LNCAP (cell line): Measurements from ENCODE around the gene PRSS8.

ENCODE experiments used
- TF ChIP-seq, protein P1 (sequence below): fragments of 450-650 bp; IDR thresholded peaks from 2 replicates; pipeline ENCODE4 v1.5.1; 2017; ENCODE audit warnings: mild to moderate bottlenecking

The PRSS8 gene

DNA sequence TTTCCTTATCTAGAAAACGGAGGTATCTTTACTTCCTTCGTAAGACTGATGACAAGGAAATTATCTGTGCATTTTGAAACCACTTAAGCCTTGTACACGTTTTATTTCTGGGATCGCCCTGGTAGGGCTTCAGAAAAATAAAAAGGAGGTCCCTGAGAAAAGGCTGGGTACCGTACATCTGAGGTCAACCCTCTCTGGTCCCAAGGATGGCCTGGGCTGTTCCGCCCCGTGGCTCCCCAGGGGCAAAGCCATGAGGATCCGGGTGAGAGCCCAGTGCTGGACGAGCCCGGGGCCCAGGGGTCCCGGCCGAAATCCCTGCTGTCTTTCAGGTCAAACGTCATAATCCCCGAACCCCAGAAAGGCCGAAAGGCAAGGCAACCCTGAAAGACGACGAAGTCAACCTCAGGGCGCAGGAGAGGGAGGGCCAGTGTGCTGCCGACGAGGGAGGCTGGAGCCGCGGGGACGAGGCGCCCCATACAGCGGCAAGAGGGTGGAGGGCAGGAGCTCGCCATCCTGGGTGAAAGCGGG lies 43.8 kb upstream of the PRSS8 start:
- TF ChIP-seq, protein P1, sequence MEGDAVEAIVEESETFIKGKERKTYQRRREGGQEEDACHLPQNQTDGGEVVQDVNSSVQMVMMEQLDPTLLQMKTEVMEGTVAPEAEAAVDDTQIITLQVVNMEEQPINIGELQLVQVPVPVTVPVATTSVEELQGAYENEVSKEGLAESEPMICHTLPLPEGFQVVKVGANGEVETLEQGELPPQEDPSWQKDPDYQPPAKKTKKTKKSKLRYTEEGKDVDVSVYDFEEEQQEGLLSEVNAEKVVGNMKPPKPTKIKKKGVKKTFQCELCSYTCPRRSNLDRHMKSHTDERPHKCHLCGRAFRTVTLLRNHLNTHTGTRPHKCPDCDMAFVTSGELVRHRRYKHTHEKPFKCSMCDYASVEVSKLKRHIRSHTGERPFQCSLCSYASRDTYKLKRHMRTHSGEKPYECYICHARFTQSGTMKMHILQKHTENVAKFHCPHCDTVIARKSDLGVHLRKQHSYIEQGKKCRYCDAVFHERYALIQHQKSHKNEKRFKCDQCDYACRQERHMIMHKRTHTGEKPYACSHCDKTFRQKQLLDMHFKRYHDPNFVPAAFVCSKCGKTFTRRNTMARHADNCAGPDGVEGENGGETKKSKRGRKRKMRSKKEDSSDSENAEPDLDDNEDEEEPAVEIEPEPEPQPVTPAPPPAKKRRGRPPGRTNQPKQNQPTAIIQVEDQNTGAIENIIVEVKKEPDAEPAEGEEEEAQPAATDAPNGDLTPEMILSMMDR, result no peak

DNA sequence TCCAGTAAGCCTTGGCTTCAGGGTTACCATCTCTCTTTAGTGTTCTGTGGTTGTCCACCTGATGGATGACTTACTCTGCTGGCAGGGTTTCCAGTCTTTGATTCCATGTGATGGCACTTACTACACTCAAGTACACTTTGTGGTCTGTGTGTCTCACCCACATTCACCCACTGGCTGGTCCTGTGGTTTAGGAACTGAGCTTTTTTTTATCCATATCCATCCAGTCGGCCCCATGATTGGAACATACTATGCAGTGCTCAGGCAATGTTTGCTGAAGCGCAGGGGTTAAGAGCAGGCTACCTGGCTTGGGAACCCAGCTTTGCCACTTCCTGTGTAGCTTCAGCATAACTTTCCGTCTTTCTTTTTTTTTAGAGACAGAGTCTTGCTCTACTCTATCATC lies 41.6 kb upstream of the PRSS8 start:
- TF ChIP-seq, protein P1, result no peak

DNA sequence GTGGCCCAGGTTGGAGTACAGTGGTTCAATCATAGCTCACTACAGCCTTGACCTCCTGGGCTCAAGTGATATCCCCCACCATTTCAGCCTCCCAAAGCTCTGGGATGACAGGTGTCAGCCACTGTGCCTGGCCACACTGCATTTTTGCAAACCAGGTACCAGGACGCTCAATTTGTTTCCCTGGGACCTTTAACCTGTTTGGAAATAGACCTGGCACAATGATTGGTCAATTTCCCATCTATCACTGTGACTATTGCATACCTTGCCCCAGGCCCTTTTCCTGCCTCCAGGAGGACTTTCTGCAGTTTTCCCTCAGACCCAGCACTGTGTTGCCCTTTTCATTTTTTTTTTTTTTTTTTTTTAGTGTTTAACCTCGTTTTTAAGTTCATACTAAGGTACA lies 33.3 kb upstream of the PRSS8 start:
- TF ChIP-seq, protein P1, result no peak

DNA sequence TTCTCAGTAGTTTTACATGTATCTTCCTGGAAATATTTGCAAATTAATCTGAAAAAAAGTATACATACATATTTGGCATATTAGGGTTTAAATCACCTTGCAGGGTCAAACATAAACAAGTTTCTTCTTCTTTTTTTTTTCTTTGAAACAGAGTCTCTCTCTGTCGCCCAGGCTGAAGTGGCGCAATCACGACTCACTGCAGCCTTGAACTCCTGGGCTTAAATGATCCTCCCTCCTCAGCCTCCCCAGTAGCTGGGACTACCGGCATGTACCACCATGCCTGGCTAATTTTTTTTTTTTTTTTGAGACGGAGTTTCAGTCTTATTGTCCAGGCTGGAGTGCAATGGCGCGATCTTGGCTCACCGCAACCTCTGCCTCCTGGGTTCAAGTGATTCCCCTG lies 31.8 kb upstream of the PRSS8 start:
- TF ChIP-seq, protein P1, result no peak

DNA sequence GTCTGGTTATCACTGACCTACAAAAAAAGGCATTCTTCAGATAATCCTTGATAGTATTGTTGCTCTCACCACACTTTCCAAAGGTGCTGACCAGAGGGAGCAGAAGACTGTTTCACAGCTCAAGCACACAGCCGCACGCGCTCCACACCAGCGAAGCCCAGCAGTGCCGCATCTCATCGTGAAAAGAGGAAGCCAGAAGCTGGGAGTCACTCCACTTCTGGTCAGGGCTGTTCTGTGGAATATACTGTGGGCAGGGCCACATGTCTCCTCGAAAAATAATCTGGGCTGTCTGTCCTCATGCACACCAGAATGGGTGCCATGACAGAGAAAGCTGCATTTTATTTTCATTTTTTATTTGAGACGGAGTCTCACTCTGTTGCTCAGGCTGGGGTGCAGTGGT lies 21.6 kb upstream of the PRSS8 start:
- TF ChIP-seq, protein P1, result no peak

DNA sequence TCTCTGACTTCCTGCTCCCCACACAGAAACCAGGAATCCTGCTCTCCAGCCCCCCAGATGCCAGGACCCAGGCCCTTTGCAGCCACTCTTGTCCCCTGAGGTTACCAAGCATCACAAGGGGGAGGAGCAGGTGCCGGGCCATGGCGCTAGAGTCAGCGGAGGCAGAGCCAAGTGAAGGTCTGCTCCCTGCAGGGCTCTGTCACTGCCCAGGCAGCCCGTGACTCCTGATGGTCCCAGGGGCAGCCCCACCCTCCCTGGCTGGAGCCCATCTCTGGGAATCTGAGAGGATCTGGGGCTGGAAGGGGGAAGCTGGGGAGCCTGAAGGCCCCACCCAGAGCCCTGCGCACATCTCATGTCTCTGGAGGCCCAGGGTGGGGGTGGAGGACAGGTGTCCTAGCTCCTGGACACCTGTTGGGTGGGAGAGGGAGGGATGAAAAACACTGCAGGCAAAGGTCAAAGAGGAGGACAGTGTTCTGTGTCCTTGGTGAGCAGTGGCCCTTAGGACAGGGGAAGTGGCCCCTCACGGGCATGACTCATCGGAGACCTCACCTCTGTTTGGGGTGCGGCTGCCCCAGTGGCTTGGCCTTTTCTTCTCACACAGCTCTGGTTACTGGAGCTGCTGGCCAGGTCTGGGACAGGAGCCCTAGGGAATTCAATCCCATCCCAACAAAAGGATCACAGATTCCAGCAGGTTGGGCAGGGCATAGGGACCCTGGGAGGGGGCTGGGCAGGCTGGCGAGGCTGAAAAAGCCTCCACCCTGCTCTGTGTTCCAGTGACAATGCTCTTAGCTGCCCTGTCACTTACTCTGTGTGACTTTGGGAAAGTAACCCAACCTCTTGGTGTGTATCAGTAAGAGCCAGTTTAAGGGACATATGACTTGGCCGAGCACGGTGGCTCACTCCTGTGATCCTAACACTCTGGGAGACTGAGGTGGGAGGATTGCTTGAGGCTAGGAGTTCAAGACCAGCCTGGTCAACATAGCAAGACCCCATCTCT lies 14.7 kb upstream of the PRSS8 start, which contains the start of gene PRSS36:
TSS of gene PRSS36 (minus strand) at position 173 of the 997 bp plus-strand sequence. CDS start at position 142, 31 bp downstream.
- TF ChIP-seq, protein P1, result no peak

DNA sequence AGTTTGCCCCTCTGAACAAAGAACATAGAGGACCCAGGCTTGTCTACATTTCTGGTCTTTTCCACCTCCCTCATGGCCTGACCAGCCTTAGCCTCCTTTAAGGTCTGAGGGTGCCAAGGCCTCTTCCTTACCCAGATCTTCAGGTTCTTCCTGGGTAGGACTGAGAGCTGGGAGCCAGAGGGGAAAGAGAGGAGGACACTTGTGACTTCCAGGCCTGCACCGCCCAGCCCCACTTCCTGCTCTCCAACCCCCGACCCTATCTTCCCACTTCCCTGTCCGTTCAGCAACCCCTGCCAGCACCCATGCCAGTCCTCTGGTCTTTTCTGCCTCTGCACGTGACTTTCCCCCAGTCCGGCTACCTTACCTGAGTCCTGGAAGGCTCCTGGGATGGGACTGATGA lies 13.8 kb upstream of the PRSS8 start:
- TF ChIP-seq, protein P1, result no peak
